GM12874 (cell line): ENCODE measurements around the gene NTM.

ENCODE experiments used
- CTCF ChIP-seq: IDR thresholded peaks from 2 replicates; pipeline ENCODE4 v1.5.1; 2011; ENCODE audit warnings: low read depth, mild to moderate bottlenecking, control low read depth, low read length, moderate library complexity; ENCODE audit not compliant: insufficient read depth

The NTM gene

GRCh38 chr11:132052342-132052741, 681.9 kb downstream of the NTM start:
- no peak for TF ChIP-seq CTCF

- TF ChIP-seq CTCF: no peak
Observed at GRCh38 chr11:132052904-132053303, 682.5 kb downstream of the NTM start.

GRCh38 chr11:132054822-132055221, 684.4 kb downstream of the NTM start:
- TF ChIP-seq CTCF: no peak

- no peak for TF ChIP-seq CTCF
Observed at GRCh38 chr11:132055296-132055695, 684.9 kb downstream of the NTM start.

- TF ChIP-seq CTCF: no peak
Observed at GRCh38 chr11:132056689-132057088, 686.3 kb downstream of the NTM start.

- no peak for TF ChIP-seq CTCF
Observed at GRCh38 chr11:132057266-132057665, 686.9 kb downstream of the NTM start.

GRCh38 chr11:132058211-132058772, 687.9 kb downstream of the NTM start:
- TF ChIP-seq CTCF: no peak
